ENCODE measurements around the gene PARS2. TPM values are rescaled to one million over a fixed set of nuclear protein-coding genes. Genes with fewer than 3 reads are reported as not detected.
A peak's percentile ranks its signal among the peaks of the same experiment; 100 is the strongest.

The PARS2 gene
- total and polyA plus RNA-seq, 8 donors = 0.61 to 3.6 (median 1.9) TPM

GRCh38 chr1:54743416-54744226, 20.7 kb downstream of the PARS2 start:
- Histone ChIP-seq H3K36me3 (peaks cover 2 to 21% (median 10%) of the 10 kb centered on the region in 3 donors), H3K9me3 (no peaks in the 10 kb centered on the region), H3K4me1 (no peaks in the 10 kb centered on the region), H3K4me3 (no peak overlapping the region), H3K27ac (no peak overlapping the region), H3K27me3 (no peaks in the 10 kb centered on the region)
- TF ChIP-seq, protein P1, sequence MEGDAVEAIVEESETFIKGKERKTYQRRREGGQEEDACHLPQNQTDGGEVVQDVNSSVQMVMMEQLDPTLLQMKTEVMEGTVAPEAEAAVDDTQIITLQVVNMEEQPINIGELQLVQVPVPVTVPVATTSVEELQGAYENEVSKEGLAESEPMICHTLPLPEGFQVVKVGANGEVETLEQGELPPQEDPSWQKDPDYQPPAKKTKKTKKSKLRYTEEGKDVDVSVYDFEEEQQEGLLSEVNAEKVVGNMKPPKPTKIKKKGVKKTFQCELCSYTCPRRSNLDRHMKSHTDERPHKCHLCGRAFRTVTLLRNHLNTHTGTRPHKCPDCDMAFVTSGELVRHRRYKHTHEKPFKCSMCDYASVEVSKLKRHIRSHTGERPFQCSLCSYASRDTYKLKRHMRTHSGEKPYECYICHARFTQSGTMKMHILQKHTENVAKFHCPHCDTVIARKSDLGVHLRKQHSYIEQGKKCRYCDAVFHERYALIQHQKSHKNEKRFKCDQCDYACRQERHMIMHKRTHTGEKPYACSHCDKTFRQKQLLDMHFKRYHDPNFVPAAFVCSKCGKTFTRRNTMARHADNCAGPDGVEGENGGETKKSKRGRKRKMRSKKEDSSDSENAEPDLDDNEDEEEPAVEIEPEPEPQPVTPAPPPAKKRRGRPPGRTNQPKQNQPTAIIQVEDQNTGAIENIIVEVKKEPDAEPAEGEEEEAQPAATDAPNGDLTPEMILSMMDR (IDR thresholded peaks at IDR 0.05) = no peak
- no peak for ATAC-seq
- intact Hi-C loops (cut with DNase I) = no loop called here
- WGBS, 2 donors = 83 to 85% methylated on average over 12 of the region's 12 CpGs
- DNase-seq = no peak
- FAIRE-seq = no peak

DNA sequence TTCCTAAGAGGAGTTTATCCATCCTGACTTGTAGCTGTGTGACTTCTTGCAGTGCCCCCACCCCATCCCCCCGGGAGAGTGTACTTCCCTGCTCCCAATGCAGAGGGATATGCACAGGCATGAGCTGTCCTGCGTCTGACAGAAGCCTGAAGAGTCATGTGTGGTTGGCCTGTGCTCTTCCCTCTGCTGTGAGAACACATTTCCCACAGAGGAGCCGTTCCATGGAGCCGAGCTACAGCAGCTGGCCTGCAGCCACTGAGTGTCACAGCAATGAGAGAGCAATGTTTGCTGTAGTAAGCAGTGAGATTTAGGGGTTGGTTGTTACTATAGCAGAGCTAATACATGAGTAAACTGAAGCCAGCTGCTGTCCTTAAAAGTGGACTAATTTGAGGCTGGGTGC, 22.0 kb downstream of the PARS2 start:
- ATAC-seq (peak in 1 of 4 donors; percentile 18), DNase-seq (no peak), FAIRE-seq (no peak)
- no peaks in the 10 kb centered on the region for H3K27me3 ChIP-seq
- WGBS, 2 donors = 81 to 82% methylated on average over 4 of the region's 4 CpGs
- H3K4me1 ChIP-seq = no peaks in the 10 kb centered on the region
- intact Hi-C loops (cut with DNase I) = no loop called here
- no peak overlapping the region for H3K27ac ChIP-seq
- H3K36me3 ChIP-seq = peaks cover 2 to 29% (median 21%) of the 10 kb centered on the region in 3 donors
- H3K4me3 ChIP-seq = no peak overlapping the region
- no peaks in the 10 kb centered on the region for H3K9me3 ChIP-seq
- TF ChIP-seq, protein P1 (IDR thresholded peaks at IDR 0.05) = no peak

GRCh38 chr1:54741531-54741930, 22.8 kb downstream of the PARS2 start:
- DNase-seq (no peak), FAIRE-seq (no peak), ATAC-seq (no peak)
- Histone ChIP-seq H3K4me3 (no peak overlapping the region), H3K4me1 (no peaks in the 10 kb centered on the region), H3K36me3 (peaks cover 2 to 29% (median 22%) of the 10 kb centered on the region in 3 donors), H3K27ac (no peak overlapping the region), H3K27me3 (no peaks in the 10 kb centered on the region), H3K9me3 (no peaks in the 10 kb centered on the region)
- TF ChIP-seq, protein P1 (IDR thresholded peaks at IDR 0.05) = no peak
- intact Hi-C loops (cut with DNase I) = no loop called here
- WGBS, 2 donors = 76 to 80% methylated on average over 4 of the region's 4 CpGs

DNA sequence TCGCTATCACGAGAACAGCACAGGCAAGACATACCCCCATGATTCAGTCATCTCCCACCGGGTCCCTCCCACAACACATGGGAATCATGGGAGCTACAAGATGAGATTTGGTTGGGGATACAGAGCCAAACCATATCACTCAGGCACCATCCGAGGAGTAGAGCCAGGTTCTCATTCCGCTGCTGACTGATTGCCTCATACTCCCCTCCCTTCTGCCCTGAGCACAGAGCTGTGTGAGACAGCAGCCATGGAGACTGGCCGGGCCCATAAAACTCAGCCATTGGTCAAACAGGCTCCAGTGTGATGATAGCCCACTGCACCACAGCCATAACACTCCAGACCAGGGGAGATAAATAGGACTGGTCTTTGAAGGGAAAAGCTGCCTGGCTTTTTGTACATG, 26.1 kb downstream of the PARS2 start:
- Histone ChIP-seq H3K4me3 (no peak overlapping the region), H3K4me1 (no peaks in the 10 kb centered on the region), H3K36me3 (peaks cover 2 to 38% (median 22%) of the 10 kb centered on the region in 3 donors), H3K9me3 (no peaks in the 10 kb centered on the region), H3K27ac (no peak overlapping the region), H3K27me3 (no peaks in the 10 kb centered on the region)
- FAIRE-seq (no peak), ATAC-seq (no peak), DNase-seq (no peak)
- WGBS, 2 donors = 94% methylated on average over 6 of the region's 6 CpGs
- TF ChIP-seq, protein P1 (IDR thresholded peaks at IDR 0.05) = no peak
- intact Hi-C loops (cut with DNase I) = no loop called here

DNA sequence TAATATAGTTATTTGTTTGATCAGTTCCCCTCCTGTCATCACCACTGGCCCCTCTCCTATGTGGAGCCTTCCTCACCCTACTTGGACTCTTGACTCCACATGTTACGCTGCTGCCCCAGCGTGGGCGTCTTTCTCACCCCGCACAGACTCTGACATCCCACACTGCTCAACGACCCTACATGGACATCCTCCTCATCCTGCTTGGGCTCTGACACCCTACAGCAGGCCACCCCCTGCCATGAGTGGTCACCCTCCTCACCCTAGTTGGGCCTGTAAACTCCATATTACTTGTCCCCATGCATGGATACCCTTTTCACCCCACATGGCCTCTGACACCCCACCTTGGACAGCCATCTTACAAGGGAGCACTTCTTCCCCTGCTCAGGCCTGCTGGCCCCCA, 27.6 kb downstream of the PARS2 start:
- H3K4me1 ChIP-seq = no peaks in the 10 kb centered on the region
- no peaks in the 10 kb centered on the region for H3K9me3 ChIP-seq
- intact Hi-C loops (cut with DNase I) = no loop called here
- 89 to 91% methylated on average over 5 of the region's 5 CpGs for WGBS, 2 donors
- H3K27me3 ChIP-seq = no peaks in the 10 kb centered on the region
- FAIRE-seq = no peak
- H3K4me3 ChIP-seq = no peak overlapping the region
- ATAC-seq = no peak
- H3K27ac ChIP-seq = no peak overlapping the region
- TF ChIP-seq, protein P1 (IDR thresholded peaks at IDR 0.05) = no peak
- DNase-seq = no peak
- H3K36me3 ChIP-seq = peaks cover 0 to 45% (median 18%) of the 10 kb centered on the region in 3 donors
